ENCODE data around the gene PTPRM.

DNA sequence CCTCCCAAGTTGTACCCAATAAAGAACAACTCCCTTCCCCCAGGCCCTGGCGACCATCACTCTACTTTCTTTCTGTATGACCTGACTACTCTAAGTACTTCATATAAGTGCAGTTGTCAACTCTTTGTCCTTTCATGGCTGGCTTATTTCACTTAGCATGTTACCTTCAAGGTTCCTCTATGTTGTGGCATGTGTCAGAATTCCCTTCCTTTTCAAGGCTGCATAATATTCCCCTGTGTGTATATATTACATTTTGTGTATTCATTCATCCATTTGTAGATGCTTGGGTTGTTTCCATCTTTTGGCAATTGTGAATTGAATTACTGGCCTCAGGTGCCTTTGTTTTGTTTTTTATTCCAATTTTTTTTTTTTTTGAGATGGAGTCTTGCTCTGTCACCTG, 860.2 kb downstream of the PTPRM start:
- TF ChIP-seq, protein P1, sequence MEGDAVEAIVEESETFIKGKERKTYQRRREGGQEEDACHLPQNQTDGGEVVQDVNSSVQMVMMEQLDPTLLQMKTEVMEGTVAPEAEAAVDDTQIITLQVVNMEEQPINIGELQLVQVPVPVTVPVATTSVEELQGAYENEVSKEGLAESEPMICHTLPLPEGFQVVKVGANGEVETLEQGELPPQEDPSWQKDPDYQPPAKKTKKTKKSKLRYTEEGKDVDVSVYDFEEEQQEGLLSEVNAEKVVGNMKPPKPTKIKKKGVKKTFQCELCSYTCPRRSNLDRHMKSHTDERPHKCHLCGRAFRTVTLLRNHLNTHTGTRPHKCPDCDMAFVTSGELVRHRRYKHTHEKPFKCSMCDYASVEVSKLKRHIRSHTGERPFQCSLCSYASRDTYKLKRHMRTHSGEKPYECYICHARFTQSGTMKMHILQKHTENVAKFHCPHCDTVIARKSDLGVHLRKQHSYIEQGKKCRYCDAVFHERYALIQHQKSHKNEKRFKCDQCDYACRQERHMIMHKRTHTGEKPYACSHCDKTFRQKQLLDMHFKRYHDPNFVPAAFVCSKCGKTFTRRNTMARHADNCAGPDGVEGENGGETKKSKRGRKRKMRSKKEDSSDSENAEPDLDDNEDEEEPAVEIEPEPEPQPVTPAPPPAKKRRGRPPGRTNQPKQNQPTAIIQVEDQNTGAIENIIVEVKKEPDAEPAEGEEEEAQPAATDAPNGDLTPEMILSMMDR (conservative IDR thresholded peaks at IDR 0.05; ENCODE audit: low read depth, low read length): no peak
- TF ChIP-seq EZH2phosphoT487 (IDR thresholded peaks at IDR 0.05; ENCODE audit: borderline replicate concordance, low read length): no peak
- no peak for TF ChIP-seq EZH2 (IDR thresholded peaks at IDR 0.05; ENCODE audit: low read length, unreplicated experiment)
